Measurements from ENCODE around the gene PET100.

DNA sequence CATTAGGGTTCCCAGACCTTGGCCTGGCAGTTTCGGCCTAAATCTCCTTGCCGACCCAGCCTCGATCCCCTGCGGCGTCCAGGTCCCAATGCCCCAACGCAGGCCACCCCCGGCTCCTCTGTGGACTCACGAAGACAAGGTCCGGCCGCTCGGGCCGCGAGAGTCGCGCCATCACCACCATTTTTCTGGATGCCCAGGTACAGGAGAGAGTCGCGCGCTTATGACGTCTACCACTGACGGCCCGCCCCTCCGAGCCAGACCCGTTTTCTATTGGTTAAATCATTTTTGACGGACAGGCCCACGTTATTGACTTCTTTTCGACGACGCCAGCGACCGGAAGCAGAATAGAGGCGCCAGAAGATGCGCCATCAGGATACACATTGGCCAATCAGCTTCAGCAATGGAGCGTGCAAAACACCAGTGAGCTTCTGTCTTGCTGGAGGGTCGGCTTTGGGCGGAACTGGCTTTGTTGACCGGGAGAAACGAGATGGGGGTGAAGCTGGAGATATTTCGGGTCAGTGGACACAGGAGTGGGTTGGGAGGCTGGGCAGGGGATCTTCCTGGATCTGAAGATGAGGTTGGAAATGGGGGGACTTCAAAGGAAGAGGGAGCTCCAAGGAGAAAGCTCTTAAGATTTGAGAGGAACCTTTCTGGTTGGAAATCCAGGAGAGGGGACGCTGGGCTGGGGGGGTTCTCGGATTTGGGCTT, at the start of gene PET100, which contains the start of gene XAB2:
- TF ChIP-seq POLR2A (IDR thresholded peaks at IDR 0.05), result peak in 1 of 2 donors; percentile 65
- TF ChIP-seq, protein P1, sequence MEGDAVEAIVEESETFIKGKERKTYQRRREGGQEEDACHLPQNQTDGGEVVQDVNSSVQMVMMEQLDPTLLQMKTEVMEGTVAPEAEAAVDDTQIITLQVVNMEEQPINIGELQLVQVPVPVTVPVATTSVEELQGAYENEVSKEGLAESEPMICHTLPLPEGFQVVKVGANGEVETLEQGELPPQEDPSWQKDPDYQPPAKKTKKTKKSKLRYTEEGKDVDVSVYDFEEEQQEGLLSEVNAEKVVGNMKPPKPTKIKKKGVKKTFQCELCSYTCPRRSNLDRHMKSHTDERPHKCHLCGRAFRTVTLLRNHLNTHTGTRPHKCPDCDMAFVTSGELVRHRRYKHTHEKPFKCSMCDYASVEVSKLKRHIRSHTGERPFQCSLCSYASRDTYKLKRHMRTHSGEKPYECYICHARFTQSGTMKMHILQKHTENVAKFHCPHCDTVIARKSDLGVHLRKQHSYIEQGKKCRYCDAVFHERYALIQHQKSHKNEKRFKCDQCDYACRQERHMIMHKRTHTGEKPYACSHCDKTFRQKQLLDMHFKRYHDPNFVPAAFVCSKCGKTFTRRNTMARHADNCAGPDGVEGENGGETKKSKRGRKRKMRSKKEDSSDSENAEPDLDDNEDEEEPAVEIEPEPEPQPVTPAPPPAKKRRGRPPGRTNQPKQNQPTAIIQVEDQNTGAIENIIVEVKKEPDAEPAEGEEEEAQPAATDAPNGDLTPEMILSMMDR (IDR thresholded peaks at IDR 0.05), result no peak
